Lower lobe of right lung (tissue), 2 donors: ENCODE data around the gene RAB31. TPM values are rescaled to one million over a fixed set of nuclear protein-coding genes. Genes with fewer than 3 reads are reported as not detected.

ENCODE experiments used
- ATAC-seq, 2 donors: fragments of 200-7000 bp; cut with Tn5 transposase; one replicate each; pipeline ENCODE4 v1.9.1; 2020 to 2022; ENCODE audit warnings: mild to moderate bottlenecking in 2 of 2, moderate library complexity in 2 of 2
- DNase-seq: peaks from one replicate; pipeline ENCODE4 v3.0.0-alpha.2; 2020
- H3K27ac ChIP-seq: fragments of 200-600 bp; one replicate; pipeline ENCODE4 v1.8.0; 2022
- H3K27me3 ChIP-seq: fragments of 200-600 bp; one replicate; pipeline ENCODE4 v1.8.0; 2022; ENCODE audit warnings: low read depth
- H3K36me3 ChIP-seq: fragments of 200-600 bp; one replicate; pipeline ENCODE4 v1.8.0; 2022; ENCODE audit warnings: mild to moderate bottlenecking
- H3K4me1 ChIP-seq: fragments of 200-600 bp; one replicate; pipeline ENCODE4 v1.8.0; 2022
- H3K4me3 ChIP-seq: fragments of 200-600 bp; one replicate; pipeline ENCODE4 v1.8.0; 2022; ENCODE audit warnings: mild to moderate bottlenecking
- H3K9me3 ChIP-seq: fragments of 200-600 bp; one replicate; pipeline ENCODE4 v1.8.0; 2022
- intact Hi-C: fragments of 100-400 bp; cut with DNase I; formaldehyde crosslinking; loops from one replicate; pipeline ENCODE4 v1.11.0; 2022
- total RNA-seq: library from RNA; stranded (reverse); fragmentation: NEBNext Ultra II Directional; extraction: Animal tissue kit (Norgen Biotek cat#: 25700); gene quantifications from one replicate; pipeline ENCODE4 v1.2.1, GENCODE V29; 2021
- TF ChIP-seq, protein P1 (sequence below): fragments of 200-600 bp; IDR thresholded peaks from one replicate; pipeline ENCODE4 v1.8.0; 2022; ENCODE audit warnings: antibody characterized with exemption, mild to moderate bottlenecking
- donor health status: DM: no; HTN: yes; CAD: no; lungs with severe emphysema.

RAB31 gene
- total RNA-seq, 1 donor from 2014 or later = 110 TPM

DNA sequence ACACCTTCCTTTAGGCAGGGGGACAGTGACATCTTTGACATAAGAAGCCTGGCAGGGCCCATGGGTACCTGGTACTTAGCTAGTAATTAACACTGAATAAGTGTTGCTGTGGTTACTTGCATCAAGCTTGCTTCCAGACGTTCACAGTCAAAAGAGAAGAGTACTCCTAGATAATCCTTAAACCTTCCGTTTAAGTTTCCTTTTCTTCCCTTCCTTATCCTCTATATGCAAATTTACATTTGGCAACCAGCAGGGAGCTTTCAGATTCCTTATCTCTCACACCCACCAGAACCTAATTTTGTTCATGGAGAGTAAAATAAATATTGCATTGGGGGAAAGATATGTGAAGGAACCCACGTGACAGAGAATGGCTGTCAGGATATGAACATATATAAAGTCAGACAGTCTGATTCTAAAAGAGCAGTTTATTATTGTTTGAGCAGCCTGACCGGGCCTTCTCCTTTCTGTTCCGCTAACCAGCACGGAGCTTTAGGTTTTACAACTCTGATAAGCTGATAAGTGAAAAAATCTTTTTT, 7.8 kb upstream of the RAB31 start:
- Histone ChIP-seq H3K4me1 (peaks cover 9% of the 10 kb centered on the region), H3K9me3 (no peaks in the 10 kb centered on the region), H3K27ac (no peak overlapping the region), H3K27me3 (no peaks in the 10 kb centered on the region), H3K4me3 (no peak overlapping the region), H3K36me3 (no peaks in the 10 kb centered on the region)
- intact Hi-C loops = no loop called here
- DNase-seq = no peak
- ATAC-seq = peak in 1 of 2 donors; percentile 52
- TF ChIP-seq, protein P1, sequence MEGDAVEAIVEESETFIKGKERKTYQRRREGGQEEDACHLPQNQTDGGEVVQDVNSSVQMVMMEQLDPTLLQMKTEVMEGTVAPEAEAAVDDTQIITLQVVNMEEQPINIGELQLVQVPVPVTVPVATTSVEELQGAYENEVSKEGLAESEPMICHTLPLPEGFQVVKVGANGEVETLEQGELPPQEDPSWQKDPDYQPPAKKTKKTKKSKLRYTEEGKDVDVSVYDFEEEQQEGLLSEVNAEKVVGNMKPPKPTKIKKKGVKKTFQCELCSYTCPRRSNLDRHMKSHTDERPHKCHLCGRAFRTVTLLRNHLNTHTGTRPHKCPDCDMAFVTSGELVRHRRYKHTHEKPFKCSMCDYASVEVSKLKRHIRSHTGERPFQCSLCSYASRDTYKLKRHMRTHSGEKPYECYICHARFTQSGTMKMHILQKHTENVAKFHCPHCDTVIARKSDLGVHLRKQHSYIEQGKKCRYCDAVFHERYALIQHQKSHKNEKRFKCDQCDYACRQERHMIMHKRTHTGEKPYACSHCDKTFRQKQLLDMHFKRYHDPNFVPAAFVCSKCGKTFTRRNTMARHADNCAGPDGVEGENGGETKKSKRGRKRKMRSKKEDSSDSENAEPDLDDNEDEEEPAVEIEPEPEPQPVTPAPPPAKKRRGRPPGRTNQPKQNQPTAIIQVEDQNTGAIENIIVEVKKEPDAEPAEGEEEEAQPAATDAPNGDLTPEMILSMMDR = no peak

DNA sequence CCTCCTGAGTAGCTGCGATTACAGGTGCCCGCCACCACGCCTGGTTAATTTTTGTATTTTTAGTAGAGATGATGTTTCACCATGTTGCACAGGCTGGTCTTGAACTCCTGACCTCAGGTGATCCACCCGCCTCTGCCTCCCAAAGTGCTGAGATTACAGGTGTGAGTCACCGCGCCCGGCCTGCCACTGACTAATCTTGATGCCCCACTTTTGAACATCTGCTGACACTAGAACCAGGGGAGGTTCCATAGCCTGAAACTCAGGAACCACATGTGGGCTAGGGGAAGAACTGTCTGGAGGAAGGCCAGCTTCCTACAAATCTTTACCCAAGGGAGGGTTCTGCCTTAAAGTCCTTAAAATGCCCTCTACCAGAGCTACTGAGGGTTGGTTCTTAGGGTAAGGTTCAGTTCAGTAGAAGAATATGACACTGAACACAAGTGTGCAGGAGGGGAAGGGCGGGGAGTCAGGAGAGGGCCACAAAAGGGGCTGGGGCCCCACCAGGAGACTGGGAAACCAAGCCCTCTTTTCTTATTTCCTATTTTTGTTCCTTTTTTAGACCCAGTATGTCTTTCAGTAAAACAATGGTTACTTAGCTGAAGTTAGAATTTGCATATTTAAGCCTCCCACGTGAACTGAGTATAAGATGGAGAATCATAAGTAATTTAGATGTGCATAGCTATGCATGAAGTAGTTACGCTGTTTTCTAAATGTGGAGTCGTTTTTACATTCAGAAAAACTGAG, 6.3 kb upstream of the RAB31 start:
- DNase-seq (no peak), ATAC-seq (peak in 1 of 2 donors; percentile 39)
- H3K27me3 ChIP-seq = no peaks in the 10 kb centered on the region
- peaks cover 9% of the 10 kb centered on the region for H3K4me1 ChIP-seq
- H3K27ac ChIP-seq = peak overlapping the region; percentile 20
- no peaks in the 10 kb centered on the region for H3K9me3 ChIP-seq
- H3K4me3 ChIP-seq = no peak overlapping the region
- TF ChIP-seq, protein P1 = no peak
- intact Hi-C loops = no loop called here
- no peaks in the 10 kb centered on the region for H3K36me3 ChIP-seq

DNA sequence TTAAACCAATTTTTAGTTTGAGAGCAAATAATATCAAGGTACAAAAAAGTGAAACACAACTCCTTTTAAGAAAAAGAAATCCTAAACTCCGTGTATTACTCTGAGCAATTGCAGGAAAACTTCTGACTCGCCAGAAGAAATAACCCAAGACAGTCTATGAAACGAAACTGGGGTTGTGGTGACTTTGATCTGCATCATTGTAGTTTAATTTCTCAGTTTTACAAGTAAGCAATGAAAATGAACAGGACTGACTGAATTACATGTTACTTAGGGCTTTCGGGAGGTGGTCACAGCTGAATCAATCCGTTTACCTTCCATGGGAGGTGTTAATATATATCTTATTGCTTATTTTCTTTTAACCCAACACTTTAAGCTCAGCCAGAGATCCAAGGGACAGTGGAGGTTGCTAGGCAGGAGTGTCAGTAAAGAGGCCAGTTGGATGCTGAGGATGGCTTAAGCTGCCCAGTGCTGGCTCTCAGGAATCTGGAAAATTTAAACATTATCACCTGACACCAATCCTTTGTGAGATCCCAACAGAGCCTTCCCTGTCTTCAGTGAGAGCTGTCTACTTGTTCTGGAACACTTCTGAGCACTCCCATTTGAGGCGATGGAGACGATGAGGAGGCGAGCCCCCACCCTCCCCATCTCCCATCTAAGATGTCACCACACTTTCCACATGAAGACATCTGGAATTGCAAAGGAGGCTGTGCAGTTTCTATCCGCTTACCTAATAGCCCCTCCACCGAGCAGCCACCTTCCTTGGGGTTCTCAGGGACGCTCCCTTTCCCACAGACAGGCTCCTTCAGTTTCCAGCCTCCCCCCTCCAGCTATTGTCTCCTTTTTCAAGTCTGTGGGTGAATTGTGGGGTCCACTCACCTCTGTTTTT, 3.6 kb upstream of the RAB31 start:
- Histone ChIP-seq H3K9me3 (no peaks in the 10 kb centered on the region), H3K27me3 (no peaks in the 10 kb centered on the region), H3K4me3 (no peak overlapping the region), H3K4me1 (peaks cover 9% of the 10 kb centered on the region), H3K27ac (no peak overlapping the region), H3K36me3 (no peaks in the 10 kb centered on the region)
- TF ChIP-seq, protein P1 = no peak
- no peak for ATAC-seq
- DNase-seq = no peak
- intact Hi-C loops = no loop called here

DNA sequence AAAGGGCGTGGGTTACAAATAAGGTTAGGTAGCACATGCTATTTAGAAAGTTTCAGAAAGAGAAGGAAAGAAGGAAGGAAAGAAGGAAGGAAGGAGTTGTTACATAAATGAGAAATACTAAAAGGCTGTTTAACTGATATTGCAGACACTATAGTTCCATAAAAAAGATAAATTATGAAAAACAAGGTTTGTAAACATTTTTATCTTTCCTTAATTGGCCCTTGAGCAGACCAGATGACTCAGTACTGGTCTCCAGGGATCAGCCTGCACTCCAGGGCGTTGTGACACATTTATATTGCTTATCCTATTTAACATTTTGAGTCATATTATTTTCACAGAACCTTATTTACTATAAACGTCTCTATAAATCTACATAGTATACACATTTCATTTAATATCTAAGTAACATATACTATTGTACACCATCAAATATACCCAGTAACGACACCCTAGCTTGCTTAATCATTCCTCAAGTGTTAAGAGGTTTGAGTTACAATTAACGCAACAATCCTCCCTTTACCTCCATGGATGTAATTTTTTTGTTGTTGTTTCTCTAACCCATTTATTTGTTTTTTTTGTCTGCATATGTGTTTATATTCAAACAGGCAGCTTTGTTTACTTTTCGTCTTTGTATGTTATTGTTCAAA, 2.8 kb upstream of the RAB31 start:
- DNase-seq (no peak), ATAC-seq (no peak)
- no peak overlapping the region for H3K27ac ChIP-seq
- no peaks in the 10 kb centered on the region for H3K9me3 ChIP-seq
- TF ChIP-seq, protein P1 = no peak
- no peaks in the 10 kb centered on the region for H3K36me3 ChIP-seq
- no peak overlapping the region for H3K4me3 ChIP-seq
- H3K27me3 ChIP-seq = no peaks in the 10 kb centered on the region
- intact Hi-C loops = no loop called here
- H3K4me1 ChIP-seq = peaks cover 8% of the 10 kb centered on the region
